GM12878 (cell line): Measurements from ENCODE around the gene PRAMEF18. TPM values are rescaled to one million over a fixed set of nuclear protein-coding genes. Genes with fewer than 3 reads are reported as not detected.

ENCODE experiments used
- ATAC-seq: fragments of 200-7000 bp; cut with Tn5 transposase; 3 replicates; pipeline ENCODE4 v1.9.1; 2020; ENCODE audit warnings: mild to moderate bottlenecking, moderate library complexity
- BruUV-seq: library from RNA; stranded (reverse); fragments of 400-500 nt; replicated peaks from 2 replicates; lab custom pipeline; 2021; lab: Mats Ljungman, UMichigan
- CTCF ChIA-PET: fragments of 300-600 bp; sonication (Branson Sonifier 250); formaldehyde crosslinking; extraction: SDS; loops from one replicate; lab custom pipeline; 2021; ENCODE audit warnings: inconsistent platforms; lab: Yijun Ruan, JAX
- POLR2A ChIA-PET: fragments of 350-600 bp; formaldehyde crosslinking; extraction: SDS; loops from one replicate; lab custom pipeline; 2021; ENCODE audit warnings: inconsistent platforms; lab: Charles Lee
- RAD21 ChIA-PET: fragments of 300-600 bp; sonication (Branson Sonifier 250); formaldehyde crosslinking; loops from one replicate; lab custom pipeline; 2023; ENCODE audit warnings: antibody characterized with exemption; ENCODE audit not compliant: unreplicated experiment; lab: Charles Lee
- SMC1A ChIA-PET: fragments of 300-600 bp; sonication (Branson Sonifier 250); formaldehyde crosslinking; loops from one replicate; lab custom pipeline; 2023; ENCODE audit not compliant: unreplicated experiment, uncharacterized antibody; lab: Charles Lee
- DNase-seq: peaks from one replicate; pipeline ENCODE4 v3.0.0-alpha.2; 2011; ENCODE audit warnings: low read depth, low spot score
- FAIRE-seq: peaks from 3 replicates; lab custom pipeline; 2011; peaks lifted over from hg19 to GRCh38; lab: Jason Lieb, UNC
- H2AFZ ChIP-seq: 2 replicates; pipeline ENCODE4 v1.6.0; 2011; ENCODE audit warnings: low read depth, low read length, control low read depth; ENCODE audit not compliant: control insufficient read depth
- H3K27ac ChIP-seq: 2 replicates; pipeline ENCODE4 v1.5.1; 2011; ENCODE audit warnings: control low read depth; ENCODE audit not compliant: control insufficient read depth, insufficient read depth
- H3K27me3 ChIP-seq, 2 experiments: replicated peaks in 1 of 2; 2 replicates each; pipeline versions ENCODE4 v1.6.0 to v1.6.1; 2011; ENCODE audit warnings: low read length in 1 of 2; ENCODE audit not compliant: control insufficient read depth in 2 of 2, insufficient read depth in 2 of 2
- H3K36me3 ChIP-seq, 2 experiments: 2 replicates each; pipeline ENCODE4 v1.5.1; 2011; ENCODE audit warnings: low read length in 1 of 2; ENCODE audit not compliant: control insufficient read depth in 2 of 2, insufficient read depth in 2 of 2
- H3K4me1 ChIP-seq: 2 replicates; pipeline ENCODE4 v1.6.1; 2011; ENCODE audit warnings: mild to moderate bottlenecking, low read length, moderate library complexity, mixed read lengths; ENCODE audit not compliant: control insufficient read depth, insufficient read depth
- H3K4me2 ChIP-seq: 2 replicates; pipeline ENCODE4 v1.6.0; 2011; ENCODE audit warnings: control low read depth; ENCODE audit not compliant: control insufficient read depth, insufficient read depth
- H3K4me3 ChIP-seq: fragments of 200-600 bp; sonication (generic); 2 replicates; pipeline ENCODE4 v1.5.1; 2016
- H3K79me2 ChIP-seq: 2 replicates; pipeline ENCODE4 v1.6.0; 2011; ENCODE audit warnings: low read length; ENCODE audit not compliant: control insufficient read depth, insufficient read depth
- H3K9ac ChIP-seq: 2 replicates; pipeline ENCODE4 v1.8.0; 2011; ENCODE audit warnings: low read length, control low read depth, mixed read lengths; ENCODE audit not compliant: control insufficient read depth, insufficient read depth
- H3K9me3 ChIP-seq: replicated peaks from 3 replicates; pipeline ENCODE4 v1.5.1; 2011; ENCODE audit warnings: mild to moderate bottlenecking, low read length; ENCODE audit not compliant: control insufficient read depth, insufficient read depth
- H4K20me1 ChIP-seq: 2 replicates; pipeline ENCODE4 v1.6.0; 2011; ENCODE audit not compliant: control insufficient read depth, insufficient read depth
- BCL3 ChIP-seq: IDR thresholded peaks from 2 replicates; pipeline ENCODE4 v1.6.1; 2011; ENCODE audit warnings: borderline replicate concordance, low read depth, mild to moderate bottlenecking, moderate library complexity, low read length; ENCODE audit not compliant: insufficient read depth, poor library complexity, severe bottlenecking
- BCLAF1 ChIP-seq: fragments of 450-650 bp; IDR thresholded peaks from 2 replicates; pipeline ENCODE4 v1.6.1; 2017; ENCODE audit warnings: antibody characterized with exemption, mild to moderate bottlenecking, moderate library complexity
- CTCF ChIP-seq, 3 experiments: IDR thresholded peaks in 2 of 3; conservative IDR thresholded peaks in 1 of 3; 2 replicates each; pipeline ENCODE4 v1.5.1; 2011; ENCODE audit warnings: low read depth in 3 of 3, low read length in 3 of 3, mild to moderate bottlenecking in 3 of 3, control low read depth in 2 of 3, moderate library complexity in 2 of 3, inconsistent platforms in 1 of 3, mixed read lengths in 1 of 3; ENCODE audit not compliant: control insufficient read depth in 2 of 3, insufficient read depth in 1 of 3; ENCODE audit errors: extremely low read depth in 1 of 3
- IRF5 ChIP-seq: fragments of 450-650 bp; IDR thresholded peaks from 2 replicates; pipeline ENCODE4 v1.6.1; 2017; ENCODE audit warnings: borderline replicate concordance
- JUND ChIP-seq: IDR thresholded peaks from 2 replicates; pipeline ENCODE4 v1.6.1; 2012; ENCODE audit warnings: low read depth, mild to moderate bottlenecking, low read length, improper control_type of control experiment, moderate library complexity
- RAD21 ChIP-seq: IDR thresholded peaks from 2 replicates; pipeline ENCODE4 v1.6.1; 2011; ENCODE audit warnings: mild to moderate bottlenecking, low read depth, low read length, moderate library complexity; ENCODE audit not compliant: insufficient read depth
- SMC3 ChIP-seq: IDR thresholded peaks from 2 replicates; pipeline ENCODE4 v1.6.1; 2011; ENCODE audit warnings: low read length, improper control_type of control experiment, borderline replicate concordance
- STAT1 ChIP-seq: fragments of 450-650 bp; conservative IDR thresholded peaks from 2 replicates; pipeline ENCODE4 v1.6.1; 2014; ENCODE audit warnings: antibody characterized with exemption, mild to moderate bottlenecking
- TBL1XR1 ChIP-seq: IDR thresholded peaks from 2 replicates; pipeline ENCODE4 v1.6.1; 2012; ENCODE audit warnings: low read depth, low read length, improper control_type of control experiment
- ZNF384 ChIP-seq: IDR thresholded peaks from 2 replicates; pipeline ENCODE4 v1.6.1; 2012; ENCODE audit warnings: low read depth, mild to moderate bottlenecking, low read length, improper control_type of control experiment, borderline replicate concordance
- ZZZ3 ChIP-seq: IDR thresholded peaks from 2 replicates; pipeline ENCODE4 v1.6.1; 2011; ENCODE audit warnings: low read depth; ENCODE audit not compliant: control insufficient read depth, insufficient read length
- WGBS: methylation state at CpG from one replicate; pipeline ENCODE4 v1.1.6; 2016; ENCODE audit warnings: low lambda C conversion rate; ENCODE audit not compliant: insufficient replicate concordance, insufficient coverage; ENCODE audit errors: missing lambda C conversion rate; 5-methylcytosine and 5-hydroxymethylcytosine counted together
- in situ Hi-C: fragments of 300-500 bp; cut with MboI; formaldehyde crosslinking; loops from 9 replicates; pipeline ENCODE4 v1.14.3; 2018; ENCODE audit warnings: mixed read lengths
- intact Hi-C: fragments of 100-400 bp; cut with micrococcal nuclease; formaldehyde crosslinking; loops from one replicate; pipeline ENCODE4 v1.14.2; 2022; ENCODE audit not compliant: unreplicated experiment
- polyA plus RNA-seq, 11 experiments: library from polyadenylated mRNA; depleted of rRNA in 4 of 11; unstranded in 6 of 11; stranded (reverse) in 5 of 11; fragments of >200 nt; fragmentation: Nextera tagmentation in 4 of 11; fragmentation: Illumina TruSeq in 1 of 11; extraction: Ambion mirVana in 4 of 11; extraction: Trizol in 1 of 11; gene quantifications; 1 replicate in 1 of 11; 2 replicates in 10 of 11; pipeline versions ENCODE4 v1.2.1 to v1.2.3, GENCODE V29; 2011 to 2016; ENCODE audit warnings: inconsistent platforms in 2 of 11, missing spikeins in 2 of 11, low read depth in 1 of 11
- total RNA-seq, 4 experiments: library from RNA; depleted of rRNA in 3 of 4; stranded (reverse); fragments of >200 nt in 3 of 4; fragmentation: Illumina TruSeq in 1 of 4; extraction: Trizol in 1 of 4; gene quantifications; 2 replicates each; pipeline versions ENCODE4 v1.2.1 to v1.2.3, GENCODE V29; 2013 to 2021

PRAMEF18 gene
- total and polyA plus RNA-seq, 10 of the 15 experiments (the other 5 are each of a cell fraction or from before 2014, with no cell fraction given), result not detected

- H3K27ac ChIP-seq, result no peak overlapping the region
- ChIA-PET POLR2A (no interaction called here), SMC1A (no interaction called here), RAD21 (no interaction called here), CTCF (no interaction called here)
- H3K4me1 ChIP-seq, result no peaks in the 10 kb centered on the region
- H3K4me2 ChIP-seq, result no peak overlapping the region
- no peaks in the 10 kb centered on the region for H3K79me2 ChIP-seq
- intact Hi-C loops (no loop called here), in situ Hi-C loops (loop anchor here (25.0 kb wide), 2 partner anchors 416 to 691 kb away; no protein-coding TSS in a partner anchor)
- DNase-seq (no peak), FAIRE-seq (no peak), ATAC-seq (peak; percentile 82)
- WGBS, result 28% methylated on average over 7 of the region's 7 CpGs
- H4K20me1 ChIP-seq, result no peaks in the 10 kb centered on the region
- TF ChIP-seq SMC3 (peak; percentile 31; the same call in 1 of the 2 replicates), BCL3 (no peak), CTCF (IDR thresholded peaks at IDR 0.05 in 2 of 3, conservative IDR thresholded peaks at IDR 0.05 in 1 of 3; ENCODE audit: control insufficient read depth in 2 of 3, extremely low read depth in 1 of 3, insufficient read depth in 1 of 3, low read depth in 3 of 3, low read length in 3 of 3) (peak; percentile 54 to 83 (median 77)), ZZZ3 (no peak), JUND (no peak), RAD21 (0 out of 2 replicates have a peak, but pooled peaks have one; percentile 14), ZNF384 (no peak), STAT1 (no peak), IRF5 (no peak), TBL1XR1 (no peak), BCLAF1 (no peak)
- no peak overlapping the region for H3K9ac ChIP-seq
- no peaks in the 10 kb centered on the region; a peak in 1 of 4 replicates for H3K27me3 ChIP-seq
- H3K4me3 ChIP-seq, result no peak overlapping the region
- H3K36me3 ChIP-seq, result no peaks in the 10 kb centered on the region
- no TSS peak for BruUV-seq
- H3K9me3 ChIP-seq, result no peaks in the 10 kb centered on the region
- H2AFZ ChIP-seq, result no peak overlapping the region
Measured at GRCh38 chr1:13228343-13228781, 2.4 kb upstream of the PRAMEF18 start.
